H1 (cell line): ENCODE results near the gene CCT6B. TPM values are rescaled to one million over a fixed set of nuclear protein-coding genes. Genes with fewer than 3 reads are reported as not detected.

Experiments used
- CTCF ChIA-PET: fragments of 300-600 bp; sonication (Branson Sonifier 250); formaldehyde crosslinking; loops from one replicate; lab custom pipeline; 2021; ENCODE audit not compliant: partially characterized antibody; lab: Charles Lee
- POLR2A ChIA-PET: fragments of 300-600 bp; sonication (Branson Sonifier 250); formaldehyde crosslinking; loops from one replicate; lab custom pipeline; 2021; ENCODE audit warnings: inconsistent platforms; ENCODE audit not compliant: partially characterized antibody; lab: Charles Lee
- DNase-seq, 2 experiments: peaks; one replicate each; pipeline versions ENCODE4 v3.0.0 to v3.0.0-alpha.2; 2010 to 2022; ENCODE audit warnings: low spot score in 2 of 2, low read depth in 1 of 2, mixed read lengths in 1 of 2
- FAIRE-seq: peaks from 2 replicates; lab custom pipeline; 2011; peaks lifted over from hg19 to GRCh38; lab: Jason Lieb, UNC
- H2AFZ ChIP-seq: 2 replicates; pipeline ENCODE4 v1.8.1; 2012; ENCODE audit warnings: low read length, inconsistent platforms
- H2AK5ac ChIP-seq: 2 replicates; pipeline ENCODE4 v1.6.1; 2013; ENCODE audit warnings: low read depth, low read length
- H2BK120ac ChIP-seq: replicated peaks from 2 replicates; pipeline ENCODE3; 2013; ENCODE audit warnings: low read depth, low read length, inconsistent platforms
- H2BK12ac ChIP-seq: 2 replicates; pipeline ENCODE4 v1.6.1; 2013; ENCODE audit warnings: low read depth, low read length
- H2BK15ac ChIP-seq: 2 replicates; pipeline ENCODE4 v1.6.1; 2013; ENCODE audit warnings: low read length
- H2BK20ac ChIP-seq: 2 replicates; pipeline ENCODE4 v1.6.1; 2013; ENCODE audit warnings: low read length
- H2BK5ac ChIP-seq: 2 replicates; pipeline ENCODE4 v1.6.1; 2013; ENCODE audit warnings: low read depth, low read length
- H3K14ac ChIP-seq: 2 replicates; pipeline ENCODE4 v1.6.1; 2013; ENCODE audit warnings: inconsistent platforms; ENCODE audit not compliant: insufficient read length
- H3K18ac ChIP-seq: 2 replicates; pipeline ENCODE4 v1.6.1; 2013; ENCODE audit warnings: low read length; ENCODE audit errors: extremely low read depth
- H3K23ac ChIP-seq: 2 replicates; pipeline ENCODE4 v1.6.1; 2013; ENCODE audit warnings: inconsistent platforms; ENCODE audit not compliant: insufficient read length
- H3K23me2 ChIP-seq: 2 replicates; pipeline ENCODE4 v1.6.1; 2013; ENCODE audit warnings: low read depth, low read length
- H3K27ac ChIP-seq: 2 replicates; pipeline ENCODE4 v1.6.1; 2011; ENCODE audit warnings: low read depth, low read length, inconsistent platforms
- H3K27me3 ChIP-seq, 4 experiments: replicated peaks in 1 of 4; 1 replicate in 1 of 4; 2 replicates in 3 of 4; pipeline versions ENCODE4 v1.6.1 to v1.8.1; 2011 to 2013; ENCODE audit warnings: low read length in 3 of 4, mild to moderate bottlenecking in 3 of 4, inconsistent platforms in 2 of 4, mixed read lengths in 2 of 4, moderate library complexity in 1 of 4; ENCODE audit not compliant: control insufficient read depth in 3 of 4, insufficient read depth in 3 of 4; ENCODE audit errors: extremely low read depth in 1 of 4
- H3K36me3 ChIP-seq, 4 experiments: 2 replicates each; pipeline versions ENCODE4 v1.6.1 to v1.8.1; 2011 to 2013; ENCODE audit warnings: mild to moderate bottlenecking in 4 of 4, low read length in 3 of 4, moderate library complexity in 2 of 4, control low read depth in 1 of 4, inconsistent platforms in 1 of 4; ENCODE audit not compliant: insufficient read depth in 4 of 4, control insufficient read depth in 2 of 4
- H3K4ac ChIP-seq: replicated peaks from 2 replicates; pipeline ENCODE3; 2013; ENCODE audit warnings: low read length, low read depth, mixed read lengths, inconsistent platforms; ENCODE audit not compliant: insufficient read length
- H3K4me1 ChIP-seq, 4 experiments: replicated peaks in 1 of 4; 1 replicate in 1 of 4; 2 replicates in 3 of 4; pipeline versions ENCODE4 v1.6.1 to v1.8.1; 2011 to 2013; ENCODE audit warnings: low read length in 3 of 4, inconsistent platforms in 2 of 4, mixed read lengths in 1 of 4; ENCODE audit not compliant: insufficient read depth in 4 of 4, control insufficient read depth in 3 of 4
- H3K4me2 ChIP-seq, 2 experiments: 2 replicates each; pipeline versions ENCODE4 v1.6.1 to v1.8.1; 2011 to 2013; ENCODE audit warnings: low read depth in 2 of 2, low read length in 2 of 2, control low read depth in 1 of 2, inconsistent platforms in 1 of 2, mild to moderate bottlenecking in 1 of 2; ENCODE audit not compliant: insufficient read depth in 1 of 2
- H3K4me3 ChIP-seq, 4 experiments: fragments of 200-600, 300-600 bp in 1 of 4; sonication (generic), shearing (Covaris generic), sonication (Bioruptor Twin) in 1 of 4; 2 replicates each; pipeline versions ENCODE4 v1.5.1 to v1.8.1; 2011 to 2016; ENCODE audit warnings: low read length in 4 of 4, low read depth in 3 of 4, control low read depth in 2 of 4, inconsistent platforms in 2 of 4, mild to moderate bottlenecking in 2 of 4, mixed read lengths in 1 of 4, moderate library complexity in 1 of 4; ENCODE audit not compliant: insufficient read depth in 2 of 4; ENCODE audit errors: extremely low read depth in 1 of 4
- H3K56ac ChIP-seq: replicated peaks from 2 replicates; pipeline ENCODE3; 2013; ENCODE audit warnings: low read depth, mild to moderate bottlenecking, mixed read lengths, low read length, inconsistent platforms; ENCODE audit not compliant: insufficient read length
- H3K79me1 ChIP-seq: 2 replicates; pipeline ENCODE4 v1.6.1; 2013; ENCODE audit warnings: low read depth, low read length, control low read depth
- H3K79me2 ChIP-seq, 2 experiments: 2 replicates each; pipeline versions ENCODE4 v1.6.1 to v1.8.1; 2012 to 2013; ENCODE audit warnings: low read length in 2 of 2, mild to moderate bottlenecking in 2 of 2, inconsistent platforms in 1 of 2; ENCODE audit not compliant: insufficient read depth in 2 of 2, control insufficient read depth in 1 of 2
- H3K9ac ChIP-seq, 4 experiments: replicated peaks in 1 of 4; 1 replicate in 1 of 4; 2 replicates in 3 of 4; pipeline versions ENCODE4 v1.6.1 to v1.8.1; 2011 to 2013; ENCODE audit warnings: low read depth in 3 of 4, low read length in 3 of 4, control low read depth in 2 of 4, mild to moderate bottlenecking in 2 of 4, moderate library complexity in 2 of 4, inconsistent platforms in 1 of 4; ENCODE audit errors: extremely low read depth in 1 of 4
- H3K9me3 ChIP-seq, 2 experiments: 2 replicates each; pipeline versions ENCODE4 v1.6.1 to v1.8.1; 2012 to 2013; ENCODE audit warnings: mild to moderate bottlenecking in 2 of 2, moderate library complexity in 2 of 2, control low read depth in 1 of 2, inconsistent platforms in 1 of 2, low read depth in 1 of 2, low read length in 1 of 2, mixed read lengths in 1 of 2; ENCODE audit not compliant: insufficient read depth in 2 of 2
- H4K20me1 ChIP-seq, 2 experiments: replicated peaks in 1 of 2; 2 replicates each; pipeline versions ENCODE3 to v1.8.1; 2011 to 2013; ENCODE audit warnings: inconsistent platforms in 2 of 2, low read length in 2 of 2, mild to moderate bottlenecking in 1 of 2; ENCODE audit not compliant: insufficient read depth in 2 of 2, control insufficient read depth in 1 of 2
- H4K5ac ChIP-seq: 2 replicates; pipeline ENCODE4 v1.6.1; 2013; ENCODE audit warnings: low read length, low read depth, mixed read lengths, inconsistent platforms; ENCODE audit not compliant: insufficient read length
- H4K8ac ChIP-seq: 2 replicates; pipeline ENCODE4 v1.8.0; 2013; ENCODE audit warnings: mild to moderate bottlenecking, moderate library complexity, low read length, inconsistent platforms; ENCODE audit not compliant: insufficient read depth; ENCODE audit errors: extremely low read depth
- H4K91ac ChIP-seq: replicated peaks from 2 replicates; pipeline ENCODE3; 2013; ENCODE audit warnings: low read length, mixed read lengths, inconsistent platforms; ENCODE audit not compliant: insufficient read length
- EP300 ChIP-seq, 2 experiments: IDR thresholded peaks; 1 replicate in 1 of 2; 2 replicates in 1 of 2; pipeline ENCODE4 v1.6.1; 2011 to 2012; ENCODE audit warnings: low read depth in 2 of 2, low read length in 2 of 2, mild to moderate bottlenecking in 2 of 2, borderline replicate concordance in 1 of 2, inconsistent platforms in 1 of 2, moderate library complexity in 1 of 2
- JUND ChIP-seq: IDR thresholded peaks from 2 replicates; pipeline ENCODE4 v1.6.1; 2011; ENCODE audit warnings: mild to moderate bottlenecking, improper control_type of control experiment, low read length
- NRF1 ChIP-seq: IDR thresholded peaks from 2 replicates; pipeline ENCODE4 v1.6.1; 2011; ENCODE audit warnings: mild to moderate bottlenecking, low read depth, low read length, improper control_type of control experiment
- ZNF274 ChIP-seq: IDR thresholded peaks from 2 replicates; pipeline ENCODE4 v1.7.0; 2012; ENCODE audit warnings: low read length, borderline replicate concordance; ENCODE audit errors: extremely low read depth
- WGBS, 2 experiments: shearing (Covaris generic) in 1 of 2; methylation state at CpG; one replicate each; pipeline versions ENCODE4 v1.1.6 to v1.1.7; 2013 to 2015; ENCODE audit warnings: low lambda C conversion rate in 2 of 2, mixed read lengths in 2 of 2, inconsistent platforms in 1 of 2, low coverage in 1 of 2, missing lambda C conversion rate in 1 of 2; ENCODE audit not compliant: insufficient replicate concordance in 2 of 2, insufficient coverage in 1 of 2, insufficient read length in 1 of 2; ENCODE audit errors: extremely low coverage in 1 of 2, missing lambda C conversion rate in 1 of 2; 5-methylcytosine and 5-hydroxymethylcytosine counted together
- polyA plus RNA-seq, 7 experiments: library from polyadenylated mRNA; depleted of rRNA in 3 of 7; stranded (reverse) in 5 of 7; unstranded in 2 of 7; fragments of >200 nt in 5 of 7; fragments of 200-250 nt in 2 of 7; gene quantifications; 1 replicate in 5 of 7; 2 replicates in 1 of 7; 4 replicates in 1 of 7; pipeline versions ENCODE4 v1.2.1 to v1.2.3, GENCODE V29; 2011 to 2013; ENCODE audit warnings: missing spikeins in 2 of 7, mixed read lengths in 2 of 7
- total RNA-seq: library from RNA; stranded (reverse); fragmentation: NEBNext Ultra II Directional; extraction: Animal tissue kit (Norgen Biotek cat#: 25700); gene quantifications from 2 replicates; pipeline ENCODE4 v1.2.1, GENCODE V29; 2021
- TF ChIP-seq, protein P1 (sequence below): IDR thresholded peaks from 2 replicates; pipeline ENCODE4 v1.6.1; 2012; ENCODE audit warnings: low read length, inconsistent platforms

The CCT6B gene
- total and polyA plus RNA-seq, 2 of the 8 experiments (the other 6 are each of a cell fraction or from before 2014, with no cell fraction given) = 0.67 to 1.3 TPM

GRCh38 chr17:34979650-34980352 lies 18.5 kb upstream of the CCT6B start:
- Histone ChIP-seq H3K4ac (no peak overlapping the region), H3K14ac (no peak overlapping the region), H3K9me3 (no peaks in the 10 kb centered on the region), H2BK12ac (no peak overlapping the region), H3K23ac (no peak overlapping the region), H4K8ac (no peak overlapping the region), H3K27ac (no peak overlapping the region), H2BK5ac (no peak overlapping the region), H3K4me2 (peak overlapping the region; percentile 60 to 90), H3K23me2 (no peaks in the 10 kb centered on the region; the same call in 1 of the 2 replicates), H3K79me2 (peaks cover 3 to 39% of the 10 kb centered on the region in 2 experiments), H2BK15ac (no peak overlapping the region), H3K27me3 (no peaks in the 10 kb centered on the region), H2BK120ac (no peak overlapping the region), H3K18ac (no peak overlapping the region), H3K4me3 (peak overlapping the region; percentile 72 to 98 (median 76)), H2AFZ (no peak overlapping the region), H4K20me1 (no peaks in the 10 kb centered on the region), H4K5ac (no peak overlapping the region), H4K91ac (no peak overlapping the region), H3K56ac (no peak overlapping the region), H3K9ac (peak overlapping the region in 3 of 4 experiments; percentile 35 to 97 (median 90); a peak in 5 of 7 replicates), H3K4me1 (peaks cover 0 to 6% (median 4%) of the 10 kb centered on the region in 4 experiments; a peak in 4 of 7 replicates), H3K36me3 (peaks cover 0 to 15% (median 4%) of the 10 kb centered on the region in 4 experiments; a peak in 6 of 8 replicates), H2AK5ac (no peak overlapping the region), H3K79me1 (peaks cover 3% of the 10 kb centered on the region; the same call in 1 of the 2 replicates), H2BK20ac (no peak overlapping the region)
- no peak for TF ChIP-seq NRF1
- TF ChIP-seq ZNF274 = no peak
- TF ChIP-seq EP300 (IDR thresholded peaks at IDR 0.05; ENCODE audit: borderline replicate concordance in 1 of 2, low read depth in 2 of 2, low read length in 2 of 2) = no peak
- TF ChIP-seq, protein P1, sequence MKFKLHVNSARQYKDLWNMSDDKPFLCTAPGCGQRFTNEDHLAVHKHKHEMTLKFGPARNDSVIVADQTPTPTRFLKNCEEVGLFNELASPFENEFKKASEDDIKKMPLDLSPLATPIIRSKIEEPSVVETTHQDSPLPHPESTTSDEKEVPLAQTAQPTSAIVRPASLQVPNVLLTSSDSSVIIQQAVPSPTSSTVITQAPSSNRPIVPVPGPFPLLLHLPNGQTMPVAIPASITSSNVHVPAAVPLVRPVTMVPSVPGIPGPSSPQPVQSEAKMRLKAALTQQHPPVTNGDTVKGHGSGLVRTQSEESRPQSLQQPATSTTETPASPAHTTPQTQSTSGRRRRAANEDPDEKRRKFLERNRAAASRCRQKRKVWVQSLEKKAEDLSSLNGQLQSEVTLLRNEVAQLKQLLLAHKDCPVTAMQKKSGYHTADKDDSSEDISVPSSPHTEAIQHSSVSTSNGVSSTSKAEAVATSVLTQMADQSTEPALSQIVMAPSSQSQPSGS = 0 out of 2 replicates have a peak, but pooled peaks have one; percentile 28
- no peak for TF ChIP-seq JUND
- DNase-seq (no peak), FAIRE-seq (no peak)
- WGBS, 2 experiments = 24% methylated on average over 15 of the region's 15 CpGs; no CpG with 5 or more reads in 1 of the 2 experiments
- ChIA-PET POLR2A (interaction anchor here (0.5 to 4.9 kb wide), 15 partner anchors 12 to 375 kb away, joined by 3 to 44 read pairs (median 5); partner anchors contain the start of genes CCT6B, FNDC8 and ZNF830), CTCF (interaction anchor here (0.7 kb wide), 1 partner anchor 435 kb away, joined by 3 read pairs; no protein-coding TSS in a partner anchor)
